ENCODE results near the gene LPAR5. TPM values are rescaled to one million over a fixed set of nuclear protein-coding genes. Genes with fewer than 3 reads are reported as not detected.

Gene LPAR5
- total RNA-seq, 1 experiment from 2014 or later = not detected

- intact Hi-C loops (cut with micrococcal nuclease; ENCODE audit: unreplicated experiment) = no loop called here
- DNase-seq (ENCODE audit: low read depth, low spot score) = no peak
- H3K4me1 ChIP-seq (ENCODE audit: control insufficient read depth, insufficient read depth, low read length) = no peaks in the 10 kb centered on the region
- POLR2A ChIA-PET = interaction anchor here (0.6 kb wide), 1 partner anchor 12 kb away, joined by 7 read pairs; no protein-coding TSS in a partner anchor
- TF ChIP-seq POLR2AphosphoS5 (IDR thresholded peaks at IDR 0.05; ENCODE audit: low read depth, low read length) (peak; percentile 50; the same call in 1 of the 2 replicates), SIN3A (IDR thresholded peaks at IDR 0.05; ENCODE audit: borderline replicate concordance, insufficient read depth, low read depth, low read length) (no peak)
- H3K27ac ChIP-seq (ENCODE audit: low read length) = peak within 1 kb of the TSS; percentile 77
- in situ Hi-C loops (cut with HindIII; ENCODE audit: low pct_unique_long_range_greater_than_20kb, low sequenced_read_pairs) = no loop called here
- no TSS peak for BruUV-seq (replicated peaks)
- no peaks in the 10 kb centered on the region for H3K27me3 ChIP-seq (ENCODE audit: control insufficient read depth, insufficient read depth, low read length)
- no peaks in the 10 kb centered on the region for H3K36me3 ChIP-seq (ENCODE audit: control insufficient read depth, insufficient read depth, low read length)
- H3K4me3 ChIP-seq (ENCODE audit: low read depth in 2 of 2, low read length in 2 of 2) = peak within 1 kb of the TSS; percentile 47 to 59
- CTCF ChIA-PET = interaction anchor here (0.5 kb wide), 1 partner anchor 140 kb away, joined by 5 read pairs; no protein-coding TSS in a partner anchor
- ATAC-seq = peak; percentile 96
- peaks cover 3% of the 10 kb centered on the region; the same call in 1 of the 2 replicates for H3K9me3 ChIP-seq (ENCODE audit: control insufficient read depth, insufficient read depth, low read depth, low read length)
Measured at GRCh38 chr12:6647083-6647604, 11.4 kb upstream of the LPAR5 start, which contains the start of gene ACRBP. ACRBP (minus strand) TSS chr12:6647432; CDS start chr12:6647366, 66 bp downstream.

GRCh38 chr12:6646276-6647082, 10.7 kb upstream of the LPAR5 start:
- no TSS peak for BruUV-seq (replicated peaks)
- POLR2A ChIA-PET = interaction anchor here (0.6 kb wide), 1 partner anchor 13 kb away, joined by 7 read pairs; no protein-coding TSS in a partner anchor
- no peak for DNase-seq (ENCODE audit: low read depth, low spot score)
- peaks cover 3% of the 10 kb centered on the region; the same call in 1 of the 2 replicates for H3K9me3 ChIP-seq (ENCODE audit: control insufficient read depth, insufficient read depth, low read depth, low read length)
- CTCF ChIA-PET = interaction anchor here (0.5 kb wide), 1 partner anchor 23 kb away, joined by 6 read pairs; no protein-coding TSS in a partner anchor
- peak overlapping the region; percentile 77 for H3K27ac ChIP-seq (ENCODE audit: low read length)
- intact Hi-C loops (cut with micrococcal nuclease; ENCODE audit: unreplicated experiment) = no loop called here
- H3K4me1 ChIP-seq (ENCODE audit: control insufficient read depth, insufficient read depth, low read length) = no peaks in the 10 kb centered on the region
- H3K36me3 ChIP-seq (ENCODE audit: control insufficient read depth, insufficient read depth, low read length) = no peaks in the 10 kb centered on the region
- in situ Hi-C loops (cut with HindIII; ENCODE audit: low pct_unique_long_range_greater_than_20kb, low sequenced_read_pairs) = no loop called here
- no peaks in the 10 kb centered on the region for H3K27me3 ChIP-seq (ENCODE audit: control insufficient read depth, insufficient read depth, low read length)
- TF ChIP-seq POLR2AphosphoS5 (IDR thresholded peaks at IDR 0.05; ENCODE audit: low read depth, low read length) (no peak), SIN3A (IDR thresholded peaks at IDR 0.05; ENCODE audit: borderline replicate concordance, insufficient read depth, low read depth, low read length) (no peak), TCF7L2 (IDR thresholded peaks at IDR 0.05; ENCODE audit: low read depth, low read length) (no peak), REST (IDR thresholded peaks at IDR 0.05; ENCODE audit: insufficient read depth in 1 of 2, low read depth in 2 of 2, low read length in 1 of 2) (no peak), CTCF (IDR thresholded peaks at IDR 0.05) (no peak)
- peak; percentile 70 for ATAC-seq
- peak overlapping the region; percentile 47 to 59 for H3K4me3 ChIP-seq (ENCODE audit: low read depth in 2 of 2, low read length in 2 of 2)
